HG03280 (cell line): ENCODE results near the gene VAT1.
A peak's percentile ranks its signal among the peaks of the same experiment; 100 is the strongest.
"Not testable (repeated sequence)": the region's sequence is repeated elsewhere in the genome, so short reads cannot be mapped to it uniquely, and the experiment has no call there.

ENCODE experiments used
- ATAC-seq: cut with Tn5 transposase; IDR thresholded peaks from one replicate; pipeline ENCODE4 v1.9.1; 2021; ENCODE audit warnings: mild to moderate bottlenecking, moderate library complexity; ENCODE audit not compliant: unreplicated experiment

Gene VAT1

DNA sequence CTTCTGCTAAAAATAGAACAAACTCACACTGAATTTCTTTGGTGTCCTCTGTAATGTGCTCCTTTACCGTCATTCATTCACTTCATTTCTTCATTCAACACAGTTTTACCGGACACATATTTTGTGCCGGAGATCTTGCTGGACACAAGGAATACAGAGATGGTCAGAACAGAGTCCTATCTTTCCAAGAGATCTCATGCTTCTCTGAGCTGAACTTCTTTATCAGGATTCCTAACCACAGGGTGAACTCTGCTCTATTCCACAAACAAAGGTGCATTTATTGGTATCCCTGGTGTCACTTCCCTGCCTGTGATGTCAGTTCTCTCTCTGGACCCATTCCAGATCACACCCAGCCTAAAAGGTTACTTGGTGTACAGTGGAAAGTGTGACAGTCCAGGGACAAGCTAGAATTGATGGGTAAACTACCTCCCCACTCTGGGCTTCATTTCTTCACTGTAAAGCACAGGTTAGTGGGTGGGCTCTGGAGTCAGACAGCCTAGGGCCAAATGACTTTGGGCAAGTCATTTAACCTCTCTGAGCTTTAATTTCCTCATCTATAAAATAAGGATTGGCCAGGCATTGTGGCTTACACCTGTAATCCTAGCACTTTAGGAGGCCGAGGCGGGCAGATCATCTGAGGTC, 11.4 kb downstream of the VAT1 start:
- no peak for ATAC-seq

DNA sequence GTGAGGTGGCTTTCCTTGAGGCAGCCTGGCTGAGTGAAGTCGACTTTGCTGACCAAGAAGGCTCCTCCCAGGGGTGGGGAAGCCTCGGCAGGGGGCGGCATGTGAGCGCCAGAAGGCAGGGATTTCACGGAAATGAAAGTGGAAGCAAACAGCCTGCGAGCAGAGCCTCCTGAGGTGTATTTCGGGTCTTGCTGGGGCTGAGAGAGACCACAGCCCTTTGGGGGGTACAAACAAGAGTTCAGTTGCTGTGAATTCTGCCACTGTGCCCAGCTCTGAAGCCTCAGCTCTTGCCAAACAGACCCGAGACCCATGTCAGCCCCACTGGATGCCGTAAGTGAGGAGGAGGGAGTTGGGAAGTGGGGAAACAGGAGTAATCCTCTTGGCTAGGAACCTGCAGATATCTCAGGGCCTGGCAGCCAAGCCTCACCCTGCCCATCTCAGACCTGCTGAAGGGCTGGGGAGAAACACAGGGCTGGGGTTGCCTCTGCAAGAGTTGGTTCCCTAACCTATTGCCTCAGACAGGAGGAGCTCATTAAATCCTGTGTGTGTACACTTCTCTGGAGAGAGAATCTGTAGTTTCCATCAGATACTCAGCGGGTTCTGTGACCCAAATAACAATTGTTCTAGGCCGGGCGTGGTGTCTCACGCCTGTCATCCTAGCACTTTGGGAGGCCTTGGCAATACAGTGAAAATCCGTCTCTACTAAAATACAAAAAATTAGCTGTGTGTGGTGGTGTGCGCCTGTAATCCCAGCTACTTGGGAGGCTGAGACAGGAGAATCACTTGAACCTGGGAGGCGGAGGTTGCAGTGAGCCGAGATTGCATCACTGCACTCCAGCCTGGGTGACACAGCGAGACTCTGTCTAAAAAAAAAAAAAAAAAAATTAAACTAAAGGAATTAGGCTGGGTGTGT, 15.3 kb downstream of the VAT1 start, which contains the start of gene IFI35:
IFI35 (plus strand) TSS at position 146 of the 913 bp plus-strand sequence; CDS start at position 310, 164 bp downstream.
- ATAC-seq: peak; percentile 89

DNA sequence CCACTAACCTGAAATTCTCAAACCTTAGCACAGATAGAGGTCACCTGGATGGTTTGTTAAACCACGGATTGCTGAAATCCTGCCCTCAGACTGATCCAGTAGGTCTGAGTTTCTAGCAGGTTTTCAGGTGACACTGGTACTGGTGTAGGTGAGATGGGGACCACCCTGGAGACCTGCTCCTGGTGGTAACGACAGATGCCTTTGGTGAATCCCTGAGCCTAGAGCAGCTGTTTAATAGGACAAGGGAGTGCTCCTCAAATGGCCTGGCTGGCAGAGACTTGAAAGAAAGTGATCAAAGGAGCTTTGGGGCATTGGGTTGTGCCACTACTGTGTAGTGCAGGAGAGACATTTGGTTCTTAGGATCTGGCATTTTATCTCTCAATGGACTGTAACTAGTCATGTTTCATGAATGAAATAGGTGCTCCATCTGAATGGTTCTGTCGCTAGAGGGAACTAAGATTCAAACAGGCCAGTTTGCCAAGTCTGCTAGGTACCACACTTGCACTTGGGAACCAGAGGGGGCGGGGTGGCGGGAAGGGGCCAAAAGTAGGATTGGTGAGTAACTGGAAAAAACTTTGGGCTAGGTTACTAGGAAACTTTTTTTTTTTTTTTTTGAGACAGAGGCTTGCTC, 18.5 kb downstream of the VAT1 start:
- no peak for ATAC-seq

DNA sequence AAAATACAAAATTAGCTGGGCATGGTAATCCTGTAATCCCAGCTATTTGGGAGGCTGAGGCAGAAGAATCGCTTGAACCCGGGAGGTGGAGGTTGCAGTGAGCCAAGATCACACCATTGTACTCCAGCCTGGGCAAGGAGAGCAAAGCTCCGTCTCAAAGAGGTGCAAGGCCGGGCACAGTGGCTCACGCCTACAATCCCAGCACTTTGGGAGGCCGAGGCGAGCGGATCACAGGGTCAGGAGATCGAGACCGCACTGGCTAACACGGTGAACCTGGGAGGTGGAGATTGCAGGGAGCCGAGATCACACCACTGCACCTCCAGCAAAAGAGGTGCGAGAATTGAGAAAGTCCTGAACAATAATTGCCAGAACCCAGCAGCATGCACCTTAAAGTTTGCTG, 21.3 kb downstream of the VAT1 start:
- not testable (repeated sequence) for ATAC-seq

DNA sequence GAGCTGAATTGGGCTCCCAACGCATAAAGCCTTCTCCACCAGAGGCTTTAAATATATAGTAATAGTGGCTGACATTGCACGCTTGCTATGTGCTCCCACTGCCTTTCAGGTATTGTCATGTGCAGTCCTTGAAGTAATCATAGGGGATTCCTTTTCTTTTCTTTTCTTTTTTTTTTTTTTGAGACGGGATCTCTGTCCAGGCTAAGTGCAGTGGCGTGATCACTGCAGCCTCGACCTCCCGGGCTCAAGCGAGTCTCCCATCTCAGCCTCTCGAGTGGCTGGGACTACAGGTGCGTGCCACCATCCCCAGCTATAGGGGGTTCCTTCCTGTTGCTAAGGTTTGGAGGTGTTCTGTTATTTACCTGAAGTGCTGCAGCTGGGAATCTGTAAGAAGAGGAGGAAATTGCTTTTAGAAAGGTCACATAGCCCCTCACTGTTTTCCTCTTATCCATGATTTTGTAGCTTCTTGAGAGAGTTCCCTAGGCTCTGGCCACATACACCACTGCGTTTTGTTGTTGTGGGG, 23.1 kb downstream of the VAT1 start:
- ATAC-seq: no peak

DNA sequence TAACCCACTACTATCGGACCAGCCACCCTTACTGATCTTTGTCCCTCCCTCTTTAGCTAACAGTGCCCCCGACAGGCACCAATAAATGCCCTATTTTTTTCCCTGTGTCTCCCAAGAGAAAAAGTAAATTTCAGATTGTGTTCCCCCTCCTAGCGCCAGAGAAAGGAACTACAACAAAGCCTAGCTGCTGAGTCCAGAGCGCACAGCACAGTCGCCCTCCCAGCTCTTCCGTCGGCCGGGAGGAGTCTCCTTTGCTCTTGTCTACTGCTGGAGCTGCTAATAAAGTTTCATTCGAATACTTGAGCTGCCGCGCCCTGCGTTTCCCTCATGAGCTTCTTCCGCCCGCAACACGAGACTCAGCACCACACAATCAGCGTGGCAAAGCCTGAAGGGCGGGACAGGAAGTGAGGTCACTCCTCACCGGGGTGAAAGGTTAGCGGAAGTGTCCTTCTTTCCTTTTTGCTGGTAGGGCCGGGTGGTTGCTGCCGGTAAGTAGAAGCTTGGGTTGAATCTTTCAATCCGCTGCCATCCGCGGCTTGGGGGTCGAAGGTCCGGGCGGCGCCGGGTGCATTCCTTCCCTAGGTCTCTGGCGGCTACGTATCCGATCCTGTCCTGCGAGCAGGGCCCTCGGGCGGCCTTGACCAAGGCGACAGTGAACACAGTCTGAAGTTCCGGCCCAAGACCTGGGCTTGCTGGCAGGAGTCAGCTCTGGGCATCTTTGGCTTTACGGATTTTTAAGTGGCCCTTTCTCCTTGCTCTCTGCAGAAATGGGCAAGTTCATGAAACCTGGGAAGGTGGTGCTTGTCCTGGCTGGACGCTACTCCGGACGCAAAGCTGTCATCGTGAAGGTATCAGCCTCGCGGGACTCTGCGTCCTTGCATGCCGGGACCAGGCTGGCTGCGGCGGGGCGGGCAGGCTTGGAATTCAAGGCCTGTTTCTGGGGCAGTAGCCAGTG, 23.9 kb downstream of the VAT1 start, which contains the start of gene RPL27:
RPL27 (plus strand) TSS at position 436 of the 955 bp plus-strand sequence; CDS start at position 768, 332 bp downstream.
- peak; percentile 90 for ATAC-seq

DNA sequence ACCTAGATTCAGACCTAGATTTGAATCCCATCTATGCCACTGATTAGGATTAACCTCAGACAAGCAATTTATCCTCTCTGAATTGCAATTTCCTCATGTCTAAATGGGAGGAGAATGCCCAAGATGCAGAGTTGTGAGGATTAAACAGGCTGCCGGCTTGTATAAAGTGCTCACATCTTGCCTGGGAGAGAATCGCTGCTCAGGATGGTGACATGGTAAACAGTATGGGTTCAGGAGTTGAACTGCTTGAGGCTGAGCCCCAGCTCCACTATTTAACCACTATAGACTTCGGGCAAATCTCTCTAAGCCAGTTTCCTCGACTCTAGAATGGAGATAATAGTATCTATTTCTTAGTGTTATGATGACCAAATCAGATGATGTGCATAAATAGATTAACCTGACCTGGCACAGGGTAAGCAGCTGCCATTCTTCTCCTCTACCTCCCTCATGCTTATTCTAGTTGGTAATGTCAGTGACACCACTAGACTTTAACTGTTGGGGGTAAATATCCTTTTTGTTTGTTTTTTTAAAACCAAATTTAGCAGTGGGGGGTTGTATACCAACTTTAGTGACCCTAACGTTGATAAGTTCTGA, 24.7 kb downstream of the VAT1 start:
- ATAC-seq: peak; percentile 7

DNA sequence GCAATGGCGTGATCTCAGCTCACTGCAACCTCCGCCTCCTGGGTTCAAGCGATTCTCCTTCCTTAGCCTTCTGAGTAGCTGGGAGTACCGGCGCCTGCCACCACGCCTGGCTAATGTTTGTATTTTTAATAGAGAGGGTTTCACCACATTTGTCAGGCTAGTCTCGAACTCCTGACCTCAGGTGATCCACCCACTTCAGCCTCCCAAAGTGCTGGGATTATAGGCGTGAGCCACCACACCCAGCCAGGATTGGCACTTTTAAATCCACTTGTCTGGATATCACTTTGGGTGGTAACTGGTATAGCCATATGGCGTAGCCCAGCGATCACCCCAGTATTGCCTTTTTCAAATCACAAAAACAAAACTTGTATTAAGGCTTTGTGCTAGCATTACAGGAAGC, 28.3 kb downstream of the VAT1 start:
- not testable (repeated sequence) for ATAC-seq

DNA sequence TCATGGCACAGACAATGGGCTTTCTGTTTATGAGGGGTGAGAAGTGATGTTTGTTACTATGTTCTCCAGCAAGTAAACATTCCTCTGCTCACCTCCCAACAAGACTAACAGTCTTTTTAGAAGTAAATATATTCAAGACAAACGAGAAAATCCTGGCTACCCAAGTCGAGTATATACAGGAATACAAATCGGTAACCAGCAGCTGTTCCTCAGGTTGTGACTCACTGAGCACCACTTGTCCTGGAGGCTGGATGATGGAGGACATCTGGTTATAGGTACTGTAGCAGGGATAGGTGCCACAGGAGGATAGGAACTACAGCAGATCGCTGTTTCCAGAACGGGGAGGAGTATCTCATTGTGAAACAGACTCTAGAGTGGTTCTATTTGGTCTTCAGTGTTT, 29.3 kb downstream of the VAT1 start:
- no peak for ATAC-seq

DNA sequence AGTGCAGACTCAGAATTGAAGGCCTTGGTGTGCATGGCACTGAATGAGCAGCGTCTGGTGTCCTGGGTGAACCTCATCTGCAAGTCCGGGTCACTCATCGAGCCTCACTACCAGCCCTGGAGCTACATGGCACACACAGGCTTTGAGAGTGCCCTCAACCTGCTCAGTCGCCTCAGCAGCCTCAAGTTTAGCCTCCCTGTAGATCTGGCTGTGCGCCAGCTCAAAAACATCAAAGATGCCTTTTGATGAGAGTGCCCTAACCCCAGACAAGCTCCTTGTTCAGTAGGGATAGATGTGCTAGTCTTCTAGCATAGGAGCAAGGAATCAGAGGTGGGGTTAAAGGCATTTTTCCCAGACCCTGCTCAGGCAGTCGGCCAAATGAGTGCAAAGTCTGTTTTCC, 30.7 kb downstream of the VAT1 start:
- ATAC-seq: no peak

DNA sequence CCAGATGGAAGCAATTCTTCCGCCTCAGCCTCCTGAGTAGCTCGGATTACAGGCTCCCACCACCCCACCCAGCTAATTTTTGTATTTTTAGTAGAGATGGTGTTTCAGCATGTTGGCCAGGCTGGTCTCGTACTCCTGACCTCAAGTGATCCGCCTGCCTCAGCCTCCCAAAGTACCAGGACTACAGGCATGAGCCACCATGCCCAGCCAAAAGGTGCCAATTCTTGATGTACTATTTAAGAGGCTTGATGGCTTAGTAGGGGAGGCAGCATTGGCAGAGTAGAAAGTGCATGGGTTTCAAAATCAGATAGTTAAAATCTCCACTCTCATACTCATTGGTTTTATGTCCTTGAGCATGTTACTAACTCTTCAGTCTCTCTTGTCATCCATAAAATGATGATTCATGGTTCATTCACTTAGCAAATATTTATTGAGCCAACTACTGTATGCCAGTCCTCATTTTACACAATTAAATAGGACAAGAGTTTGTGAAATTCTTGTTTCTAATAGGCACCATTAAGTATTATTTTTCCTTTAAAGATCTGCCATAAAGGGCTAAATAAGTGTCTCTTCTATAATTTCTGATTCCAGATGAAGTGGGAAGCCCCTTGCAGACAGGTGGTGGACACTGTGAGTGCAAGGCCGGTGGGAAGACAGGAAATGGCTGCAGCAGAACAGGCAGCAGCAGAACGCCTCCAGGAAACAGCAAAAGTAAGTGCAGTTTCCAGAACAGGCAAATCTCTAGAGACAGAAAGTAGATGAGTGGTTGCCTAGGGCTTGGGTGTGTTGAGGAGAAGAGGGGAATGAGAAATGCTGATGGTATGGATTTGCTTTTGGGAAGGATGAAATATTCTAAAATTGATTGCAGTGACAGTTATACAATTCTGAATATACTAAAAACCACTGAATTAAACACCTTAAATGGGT, 32.2 kb downstream of the VAT1 start:
- ATAC-seq: no peak

DNA sequence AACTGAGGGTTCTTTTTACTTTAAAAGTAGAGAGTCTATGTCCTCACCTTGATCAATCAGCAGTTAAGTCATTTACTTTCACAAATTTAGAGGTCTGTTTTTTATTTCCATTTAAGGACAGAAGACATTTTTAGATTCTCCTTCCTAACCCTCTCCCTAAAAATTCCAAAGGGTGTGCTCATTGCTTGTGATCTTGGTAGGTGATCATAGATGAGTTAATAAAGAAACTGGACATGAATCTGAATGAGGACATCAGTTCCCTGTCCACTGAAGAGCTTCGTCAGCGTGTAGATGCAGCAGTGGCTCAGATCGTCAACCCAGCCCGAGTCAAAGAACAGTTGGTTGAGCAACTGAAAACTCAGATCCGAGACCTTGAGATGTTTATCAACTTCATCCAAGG, 33.0 kb downstream of the VAT1 start:
- ATAC-seq: no peak

DNA sequence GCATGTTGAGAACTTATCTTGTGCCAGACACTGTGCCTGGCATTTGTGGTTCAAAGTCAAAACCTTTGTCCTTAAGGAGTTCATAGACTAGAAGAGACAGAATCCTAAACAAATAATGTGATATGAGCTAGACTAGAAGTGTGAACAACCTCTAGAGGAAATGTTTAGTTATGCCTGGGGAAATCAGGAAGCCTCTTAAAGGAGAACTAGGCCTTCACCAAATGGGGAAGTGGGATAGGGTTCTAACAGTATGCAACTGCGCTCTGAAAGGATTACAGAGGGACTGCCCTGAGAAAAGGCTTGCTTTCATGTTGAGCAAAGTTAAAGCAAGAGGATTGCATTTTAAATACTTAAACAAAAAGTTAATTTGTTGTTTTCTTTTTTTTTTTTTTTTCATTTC, 37.0 kb downstream of the VAT1 start:
- peak; percentile 34 for ATAC-seq

DNA sequence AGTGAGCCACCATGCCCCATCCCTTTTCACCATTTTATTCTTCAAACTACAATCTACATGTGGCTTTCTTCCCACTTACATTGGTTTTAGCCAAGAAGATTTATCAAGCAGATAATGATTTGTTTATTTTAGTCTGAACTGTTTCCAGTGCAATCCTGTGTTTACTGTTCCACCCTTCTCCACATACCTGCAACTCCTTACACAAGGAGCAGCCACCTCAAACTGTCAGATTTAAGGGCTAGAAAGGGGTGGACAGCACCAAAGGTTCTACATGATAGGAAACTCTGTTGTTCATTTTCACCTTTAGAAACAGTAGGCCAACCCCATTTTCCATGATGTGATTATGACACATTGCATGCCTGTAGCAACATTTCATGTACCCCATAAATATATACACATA, 39.9 kb downstream of the VAT1 start:
- no peak for ATAC-seq

DNA sequence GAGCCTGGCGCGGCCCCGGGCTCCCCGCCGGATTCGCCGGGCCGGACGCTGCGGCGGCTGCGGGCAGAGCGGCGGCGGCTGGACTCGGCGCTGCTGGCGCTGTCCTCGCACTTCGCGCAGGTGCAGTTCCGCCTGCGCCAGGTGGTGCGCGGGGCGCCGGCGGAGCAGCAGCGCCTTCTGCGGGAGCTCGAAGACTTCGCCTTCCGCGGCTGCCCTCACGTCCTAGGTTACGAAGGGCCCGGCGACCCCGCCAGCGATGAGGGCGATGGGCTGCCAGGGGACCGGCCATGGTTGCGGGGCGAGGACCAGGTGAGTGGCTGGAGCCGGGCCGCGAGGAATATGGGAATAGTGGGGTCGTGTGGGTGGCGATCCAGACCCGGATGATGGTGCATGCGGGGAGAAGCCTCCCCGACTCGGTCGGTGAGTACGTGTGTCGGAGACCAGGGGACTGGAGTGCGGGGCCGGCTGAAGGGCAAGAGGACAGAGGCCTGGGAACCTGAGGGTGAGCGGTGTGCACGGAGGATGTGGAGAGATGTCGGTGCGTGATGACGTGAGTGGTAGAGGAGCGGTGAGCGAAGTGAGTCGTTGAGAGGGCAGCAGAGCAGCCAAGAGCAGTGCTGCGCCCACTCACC, 41.3 kb downstream of the VAT1 start:
- peak; percentile 57 for ATAC-seq

DNA sequence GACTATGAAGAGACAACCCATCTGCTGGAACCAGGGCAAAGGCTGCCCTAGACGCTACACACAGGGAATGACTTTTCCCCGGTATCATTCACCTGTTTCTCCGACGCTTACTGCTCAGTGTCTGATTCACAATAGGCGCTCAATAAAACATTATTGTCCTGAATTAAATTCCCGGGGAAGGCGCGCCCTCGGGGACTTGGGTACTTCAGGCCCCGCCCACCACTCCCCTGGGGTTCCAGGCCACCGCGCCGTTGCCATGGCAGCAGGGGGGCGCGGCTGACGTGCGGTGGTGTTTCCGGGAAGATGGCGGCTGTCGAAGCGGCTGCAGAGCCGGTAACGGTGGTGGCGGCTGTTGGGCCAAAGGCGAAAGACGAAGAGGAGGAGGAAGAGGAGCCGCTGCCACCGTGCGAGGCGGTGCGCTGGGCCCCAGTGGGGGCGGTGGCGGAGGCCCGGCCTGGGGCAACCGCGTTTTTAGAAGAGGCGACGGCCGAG, 41.9 kb downstream of the VAT1 start, which contains the start of gene RUNDC1:
RUNDC1 (plus strand) TSS at position 292 of the 492 bp plus-strand sequence; CDS start at position 304, 12 bp downstream.
- peak; percentile 72 for ATAC-seq

DNA sequence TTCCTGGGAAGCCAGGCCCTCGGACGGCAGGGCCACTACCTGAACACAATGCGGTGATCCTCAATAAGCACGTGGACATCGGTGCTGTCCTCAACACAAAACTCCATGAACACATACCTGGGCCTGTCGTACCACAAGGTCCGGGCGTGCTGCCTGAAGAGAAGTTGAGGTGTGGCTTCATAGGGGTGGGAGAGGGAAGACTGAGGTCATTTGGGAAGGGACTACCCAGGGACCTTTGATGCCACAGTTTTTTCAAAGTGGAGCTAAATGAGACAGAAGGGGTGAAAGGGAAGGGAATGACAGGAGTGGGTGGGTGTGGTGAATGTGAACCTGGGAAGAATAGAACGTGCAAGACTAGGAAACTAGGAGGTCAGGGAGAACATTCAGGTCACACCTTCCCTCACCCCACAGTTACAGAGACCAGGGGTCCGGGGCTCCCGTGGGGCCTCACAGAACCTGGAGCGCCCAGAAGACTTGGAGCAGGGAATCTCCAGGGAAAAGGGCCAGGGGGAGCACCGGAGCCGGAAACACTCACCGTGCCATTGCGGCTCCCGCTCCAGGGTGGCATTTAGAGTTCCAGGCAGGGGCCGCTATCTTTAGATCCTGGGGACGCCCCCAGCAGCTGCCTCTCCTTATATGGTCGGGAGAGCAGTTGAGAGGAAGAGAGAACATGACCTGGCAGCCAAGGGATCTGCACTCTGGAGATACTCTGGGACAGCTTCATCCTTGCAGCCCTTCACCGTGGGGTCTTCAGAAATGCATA, 42.5 kb downstream of the VAT1 start, which contains the start of gene PTGES3L:
PTGES3L (minus strand) TSS at position 570 of the 763 bp plus-strand sequence; CDS start at position 543, 27 bp downstream.
- ATAC-seq: peak; percentile 21
